HUES64 (cell line): Measurements from ENCODE around the gene BRSK2.

Experiments used
- H3K27ac ChIP-seq: 2 replicates; pipeline ENCODE4 v1.7.0; 2013; ENCODE audit warnings: low read depth, low read length, inconsistent platforms
- H3K27me3 ChIP-seq: 2 replicates; pipeline ENCODE4 v1.6.1; 2013; ENCODE audit warnings: mild to moderate bottlenecking, low read length; ENCODE audit not compliant: insufficient read depth
- H3K36me3 ChIP-seq: 2 replicates; pipeline ENCODE4 v1.6.1; 2013; ENCODE audit warnings: mild to moderate bottlenecking, low read length; ENCODE audit not compliant: insufficient read depth
- H3K4me1 ChIP-seq: 2 replicates; pipeline ENCODE4 v1.6.1; 2013; ENCODE audit warnings: mild to moderate bottlenecking, low read length, moderate library complexity; ENCODE audit not compliant: insufficient read depth
- H3K4me3 ChIP-seq: 2 replicates; pipeline ENCODE4 v1.5.1; 2013; ENCODE audit warnings: mild to moderate bottlenecking, low read length, moderate library complexity
- H3K9ac ChIP-seq: 2 replicates; pipeline ENCODE4 v1.6.1; 2013; ENCODE audit warnings: mild to moderate bottlenecking, low read depth, low read length
- H3K9me3 ChIP-seq: 2 replicates; pipeline ENCODE4 v1.6.1; 2013; ENCODE audit warnings: low read depth, low read length; ENCODE audit not compliant: insufficient read depth
- WGBS: fragments of 150-250, 120-280 bp; methylation state at CpG from one replicate; pipeline ENCODE4 v1.1.7; 2013; ENCODE audit warnings: missing lambda C conversion rate; 5-methylcytosine and 5-hydroxymethylcytosine counted together

Gene BRSK2

GRCh38 chr11:1392111-1392510 lies 2.4 kb downstream of the BRSK2 start:
- no peaks in the 10 kb centered on the region for H3K36me3 ChIP-seq
- no peaks in the 10 kb centered on the region for H3K9me3 ChIP-seq
- H3K27me3 ChIP-seq: peaks cover 31% of the 10 kb centered on the region
- H3K4me1 ChIP-seq: 0 out of 2 replicates have a peak, but pooled peaks cover 4% of the 10 kb centered on the region
- 93% methylated on average over 12 of the region's 12 CpGs for WGBS
- no peak overlapping the region for H3K9ac ChIP-seq
- no peak overlapping the region for H3K4me3 ChIP-seq
- H3K27ac ChIP-seq: no peak overlapping the region

GRCh38 chr11:1392561-1392960 lies 2.8 kb downstream of the BRSK2 start:
- no peaks in the 10 kb centered on the region for H3K36me3 ChIP-seq
- peaks cover 26% of the 10 kb centered on the region for H3K27me3 ChIP-seq
- WGBS: 92% methylated on average over 21 of the region's 21 CpGs
- 0 out of 2 replicates have a peak, but pooled peaks cover 4% of the 10 kb centered on the region for H3K4me1 ChIP-seq
- no peaks in the 10 kb centered on the region for H3K9me3 ChIP-seq
- no peak overlapping the region for H3K27ac ChIP-seq
- H3K4me3 ChIP-seq: no peak overlapping the region
- H3K9ac ChIP-seq: no peak overlapping the region

GRCh38 chr11:1393038-1393710 lies 3.4 kb downstream of the BRSK2 start:
- Histone ChIP-seq H3K27ac (no peak overlapping the region), H3K9me3 (no peaks in the 10 kb centered on the region), H3K27me3 (peaks cover 20% of the 10 kb centered on the region), H3K4me3 (no peak overlapping the region), H3K4me1 (0 out of 2 replicates have a peak, but pooled peaks cover 1% of the 10 kb centered on the region), H3K9ac (no peak overlapping the region), H3K36me3 (no peaks in the 10 kb centered on the region)
- 95% methylated on average over 19 of the region's 19 CpGs for WGBS

DNA sequence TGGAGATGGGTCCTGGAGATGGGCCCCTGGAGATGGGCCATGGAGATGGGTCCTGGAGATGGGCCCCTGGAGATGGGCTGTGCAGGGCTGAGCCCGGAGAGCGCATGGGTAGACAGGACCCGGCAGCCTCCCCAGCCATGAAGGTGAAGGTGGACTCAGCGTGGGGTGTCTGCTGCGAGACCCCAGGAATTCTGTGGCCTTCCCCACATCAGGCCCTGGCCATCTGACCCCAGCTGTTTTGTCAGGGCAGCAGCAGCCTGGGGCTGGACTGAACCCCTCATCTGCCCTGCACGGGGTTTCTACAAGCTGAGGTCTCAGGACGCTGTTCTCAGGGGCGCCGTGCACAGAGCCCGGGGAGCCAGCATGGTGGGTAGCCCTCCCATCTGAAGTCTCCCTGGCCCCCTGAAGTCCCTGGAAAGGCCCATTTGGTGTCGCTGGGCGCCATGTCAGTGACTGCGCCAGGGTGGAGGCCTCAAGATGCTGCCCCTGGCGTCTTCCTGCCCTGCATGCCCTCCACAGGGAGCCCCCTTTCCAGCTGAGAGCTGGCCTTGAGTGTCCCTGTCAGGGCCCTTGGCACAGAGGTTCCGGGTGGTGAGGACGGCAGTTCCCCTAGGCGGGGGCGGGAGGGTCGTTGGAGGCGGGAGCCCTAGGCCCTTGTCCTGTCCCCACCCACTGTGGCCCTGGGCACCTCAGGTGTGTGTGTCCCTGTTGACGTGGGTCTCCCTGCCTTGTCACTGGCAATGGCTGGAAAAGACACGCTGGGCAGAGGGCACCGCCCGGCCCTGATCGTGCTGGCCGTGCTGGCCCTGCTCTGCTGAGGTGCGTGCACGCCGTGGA lies 5.4 kb downstream of the BRSK2 start:
- Histone ChIP-seq H3K4me1 (no peaks in the 10 kb centered on the region), H3K27me3 (peaks cover 9% of the 10 kb centered on the region), H3K4me3 (no peak overlapping the region), H3K9me3 (no peaks in the 10 kb centered on the region), H3K36me3 (no peaks in the 10 kb centered on the region), H3K27ac (no peak overlapping the region), H3K9ac (no peak overlapping the region)
- WGBS: 95% methylated on average over 29 of the region's 29 CpGs

DNA sequence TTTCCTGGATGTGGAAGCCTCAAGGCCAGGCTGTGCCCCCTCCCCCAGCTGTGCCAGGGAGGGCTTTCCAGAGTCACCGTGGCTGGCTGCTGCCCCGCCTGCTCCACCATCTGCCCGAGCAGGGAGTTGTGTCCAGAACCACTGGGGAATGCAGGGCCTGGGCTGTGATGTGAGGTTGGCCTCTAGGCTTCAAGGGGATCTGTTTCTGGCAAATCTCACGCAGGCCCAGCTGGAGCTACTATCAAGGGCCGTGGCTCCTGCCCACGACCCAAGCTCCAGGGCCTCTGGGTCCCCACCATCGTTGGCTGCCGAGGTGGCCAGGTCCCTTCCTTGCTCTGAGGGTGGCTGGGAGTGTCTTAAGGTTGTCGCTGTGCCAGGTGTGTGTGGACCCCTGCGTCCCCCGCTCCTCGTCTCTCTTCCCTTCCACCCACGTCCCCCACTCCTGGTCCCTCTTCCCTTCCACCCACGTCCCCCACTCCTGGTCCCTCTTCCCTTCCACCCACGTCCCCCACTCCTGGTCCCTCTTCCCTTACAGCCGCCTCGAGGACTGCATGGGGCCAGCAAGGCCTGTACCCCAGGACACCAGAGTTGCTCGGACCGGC lies 6.1 kb downstream of the BRSK2 start:
- no peak overlapping the region for H3K9ac ChIP-seq
- H3K4me3 ChIP-seq: no peak overlapping the region
- no peaks in the 10 kb centered on the region for H3K9me3 ChIP-seq
- H3K36me3 ChIP-seq: no peaks in the 10 kb centered on the region
- no peak overlapping the region for H3K27ac ChIP-seq
- no peaks in the 10 kb centered on the region for H3K4me1 ChIP-seq
- peaks cover 6% of the 10 kb centered on the region for H3K27me3 ChIP-seq
- 87% methylated on average over 19 of the region's 19 CpGs for WGBS

GRCh38 chr11:1396375-1396841 lies 6.7 kb downstream of the BRSK2 start:
- Histone ChIP-seq H3K27ac (no peak overlapping the region), H3K4me1 (no peaks in the 10 kb centered on the region), H3K36me3 (no peaks in the 10 kb centered on the region), H3K4me3 (no peak overlapping the region), H3K27me3 (peaks cover under 1% of the 10 kb centered on the region), H3K9ac (no peak overlapping the region), H3K9me3 (no peaks in the 10 kb centered on the region)
- WGBS: 92% methylated on average over 20 of the region's 20 CpGs

- H3K36me3 ChIP-seq: no peaks in the 10 kb centered on the region
- H3K4me1 ChIP-seq: no peaks in the 10 kb centered on the region
- H3K9ac ChIP-seq: no peak overlapping the region; the same call in 1 of the 2 replicates
- H3K4me3 ChIP-seq: no peak overlapping the region
- H3K27me3 ChIP-seq: no peaks in the 10 kb centered on the region
- WGBS: 91% methylated on average over 19 of the region's 19 CpGs
- H3K27ac ChIP-seq: no peak overlapping the region
- no peaks in the 10 kb centered on the region for H3K9me3 ChIP-seq
Observed at GRCh38 chr11:1397146-1397861, 7.6 kb downstream of the BRSK2 start.

- no peak overlapping the region for H3K4me3 ChIP-seq
- no peaks in the 10 kb centered on the region for H3K27me3 ChIP-seq
- no peak overlapping the region for H3K9ac ChIP-seq
- H3K4me1 ChIP-seq: no peaks in the 10 kb centered on the region
- no peaks in the 10 kb centered on the region for H3K9me3 ChIP-seq
- H3K36me3 ChIP-seq: no peaks in the 10 kb centered on the region
- 88% methylated on average over 21 of the region's 22 CpGs for WGBS
- no peak overlapping the region for H3K27ac ChIP-seq
Observed at GRCh38 chr11:1397862-1398527, 8.3 kb downstream of the BRSK2 start.

DNA sequence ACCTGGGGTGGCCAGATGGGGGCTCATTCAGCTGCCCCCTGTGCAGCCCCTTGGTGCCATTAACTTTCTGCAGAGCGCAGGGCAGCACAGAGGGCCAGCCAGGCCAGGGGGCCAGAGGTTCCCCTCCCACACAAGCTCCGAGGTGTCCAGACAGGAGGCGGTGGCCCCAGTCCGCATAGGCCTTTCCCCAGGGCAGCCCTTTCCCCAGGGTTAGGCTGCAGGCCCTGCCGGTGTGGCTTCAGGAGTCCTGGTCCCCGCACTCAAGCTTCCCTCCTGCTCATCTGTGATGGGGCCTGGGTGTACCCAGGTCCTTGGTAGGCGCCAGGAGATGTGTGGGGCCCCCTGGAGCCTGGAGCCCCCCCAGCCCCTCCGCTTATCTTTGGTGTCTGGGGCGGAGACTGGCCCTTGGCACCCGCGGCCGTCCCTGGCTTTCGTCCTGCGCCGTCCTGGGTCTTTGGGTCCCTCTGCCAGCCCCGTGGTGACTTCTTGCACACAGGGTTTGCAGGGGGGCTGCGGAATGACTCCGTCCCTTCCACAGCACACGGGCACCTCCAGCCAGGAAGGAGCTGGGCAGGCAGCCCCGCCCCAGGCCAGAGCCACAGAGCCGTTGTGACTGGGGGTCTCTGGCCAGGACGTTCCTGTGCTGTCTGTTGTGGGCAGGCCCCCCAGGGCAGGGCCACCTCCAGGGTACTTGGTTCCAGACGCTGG lies 8.9 kb downstream of the BRSK2 start:
- H3K4me1 ChIP-seq: no peaks in the 10 kb centered on the region
- WGBS: 92% methylated on average over 23 of the region's 23 CpGs
- H3K9ac ChIP-seq: no peak overlapping the region
- H3K27ac ChIP-seq: no peak overlapping the region
- no peaks in the 10 kb centered on the region for H3K36me3 ChIP-seq
- H3K9me3 ChIP-seq: no peaks in the 10 kb centered on the region
- no peaks in the 10 kb centered on the region for H3K27me3 ChIP-seq
- H3K4me3 ChIP-seq: no peak overlapping the region
